HG03469 (cell line): ENCODE results near the gene KLRF1.

Experiments used
- ATAC-seq: cut with Tn5 transposase; IDR thresholded peaks from one replicate; pipeline ENCODE4 v1.9.1; 2021; ENCODE audit warnings: mild to moderate bottlenecking, moderate library complexity, moderate number of reproducible peaks; ENCODE audit not compliant: unreplicated experiment

The KLRF1 gene, protein sequence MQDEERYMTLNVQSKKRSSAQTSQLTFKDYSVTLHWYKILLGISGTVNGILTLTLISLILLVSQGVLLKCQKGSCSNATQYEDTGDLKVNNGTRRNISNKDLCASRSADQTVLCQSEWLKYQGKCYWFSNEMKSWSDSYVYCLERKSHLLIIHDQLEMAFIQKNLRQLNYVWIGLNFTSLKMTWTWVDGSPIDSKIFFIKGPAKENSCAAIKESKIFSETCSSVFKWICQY

DNA sequence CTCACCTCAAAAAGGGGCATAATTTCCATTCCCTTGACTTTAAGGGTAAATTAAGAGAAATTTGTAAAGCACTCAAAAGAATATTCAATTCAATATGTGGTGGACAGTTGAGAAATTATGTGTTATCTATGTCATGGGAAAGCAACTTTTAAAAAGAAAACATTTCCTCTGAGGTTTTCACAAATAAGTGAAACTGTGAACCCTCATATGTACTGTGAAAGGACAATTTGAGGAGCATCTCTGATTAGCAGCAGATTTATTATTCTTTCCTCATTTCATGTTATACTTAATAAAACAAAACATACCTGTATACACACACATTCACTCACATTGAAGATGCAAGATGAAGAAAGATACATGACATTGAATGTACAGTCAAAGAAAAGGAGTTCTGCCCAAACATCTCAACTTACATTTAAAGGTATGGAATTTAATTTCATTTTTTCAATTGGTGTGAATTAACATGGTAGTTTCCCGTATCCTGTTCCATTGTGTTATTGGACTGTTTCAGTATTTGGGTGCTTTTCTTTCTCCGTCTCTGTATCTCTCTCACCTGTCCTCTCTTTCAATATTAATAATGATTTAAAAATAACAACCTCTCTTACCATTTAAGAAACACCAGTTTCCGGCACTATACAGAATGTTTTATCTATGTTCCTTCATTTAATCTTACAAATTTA is at the start of gene KLRF1:
Gene KLRF1 (plus strand): TSS at position 273 of the 680 bp plus-strand sequence. CDS start 64 bp downstream, at position 337.
- no peak for ATAC-seq

DNA sequence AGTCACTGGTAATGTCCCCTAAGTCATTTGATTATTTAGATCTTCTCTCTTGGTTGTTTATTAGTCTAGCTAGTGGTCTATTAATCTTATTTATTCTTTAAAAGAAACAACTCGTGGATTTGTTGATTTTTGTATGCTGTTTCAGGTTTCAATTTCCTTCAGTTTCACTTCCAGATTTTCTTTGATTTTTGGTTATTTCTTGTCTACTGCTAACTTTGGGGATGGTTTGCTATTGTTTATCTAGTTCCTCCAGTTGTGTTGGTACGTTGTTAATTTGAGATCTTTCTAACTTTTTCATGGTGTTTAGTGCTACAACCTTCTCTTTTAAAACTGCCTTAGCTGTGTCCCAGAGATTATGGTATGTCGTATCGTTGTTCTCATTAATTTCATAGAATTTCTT is 48.1 kb upstream of the KLRF1 start:
- ATAC-seq: no peak

DNA sequence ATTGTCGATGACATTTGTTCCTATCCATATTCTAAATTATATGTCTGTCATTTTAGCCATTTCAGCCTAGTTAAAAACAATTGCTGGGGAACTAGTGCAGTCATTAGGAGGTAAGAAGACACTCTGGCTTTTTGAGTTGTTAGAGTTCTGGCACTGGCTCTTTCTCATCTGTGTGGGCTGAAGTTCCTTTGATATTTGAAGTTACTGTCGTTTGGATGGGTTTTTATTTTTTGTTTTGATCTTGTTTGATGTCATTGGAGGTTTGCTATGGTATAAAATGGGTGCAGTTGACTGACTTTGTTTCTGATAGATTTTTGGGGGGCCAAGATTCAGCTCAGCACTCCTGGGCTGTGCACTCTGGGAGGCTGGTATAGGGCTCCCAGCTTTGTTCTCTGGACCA is 45.9 kb upstream of the KLRF1 start:
- no peak for ATAC-seq

DNA sequence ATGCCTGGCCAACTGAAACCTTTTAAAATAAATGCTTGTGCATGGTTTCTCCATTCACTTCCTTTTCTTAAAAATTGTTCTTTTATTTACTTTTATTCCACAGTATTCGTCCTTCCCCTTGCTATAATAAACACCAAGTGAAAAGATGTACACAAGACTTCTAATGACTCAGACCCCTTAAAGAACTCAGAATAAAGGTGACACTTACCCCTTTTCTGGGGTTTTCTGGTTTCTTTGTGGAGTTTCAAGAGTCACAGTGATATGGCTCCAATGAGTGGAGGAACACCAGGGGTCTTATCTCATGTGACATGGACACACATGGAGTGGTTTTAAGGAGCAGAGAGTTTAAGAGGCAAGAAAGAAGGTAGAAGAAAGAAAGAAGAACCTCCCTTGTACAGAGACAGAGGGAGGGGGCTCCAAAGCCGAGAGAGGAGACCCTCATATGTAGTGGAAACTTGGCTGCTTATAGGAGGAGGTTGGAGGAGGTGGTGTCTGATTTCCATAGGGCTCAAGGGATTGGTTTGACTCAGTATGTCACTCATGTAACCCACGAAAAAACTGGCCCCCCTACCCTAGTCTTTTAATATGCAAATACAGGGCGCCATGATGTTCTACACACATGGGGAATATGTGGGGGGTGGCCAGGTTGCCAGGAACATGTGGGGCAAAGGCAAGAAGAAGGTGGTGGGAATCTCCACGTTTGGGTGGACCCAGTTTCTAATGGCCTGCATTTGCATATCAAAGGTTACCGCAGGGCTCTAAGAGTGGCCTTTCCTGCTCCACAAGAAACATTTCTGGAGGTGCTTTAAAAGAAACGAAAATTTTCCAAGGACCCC is 44.5 kb upstream of the KLRF1 start:
- no peak for ATAC-seq

DNA sequence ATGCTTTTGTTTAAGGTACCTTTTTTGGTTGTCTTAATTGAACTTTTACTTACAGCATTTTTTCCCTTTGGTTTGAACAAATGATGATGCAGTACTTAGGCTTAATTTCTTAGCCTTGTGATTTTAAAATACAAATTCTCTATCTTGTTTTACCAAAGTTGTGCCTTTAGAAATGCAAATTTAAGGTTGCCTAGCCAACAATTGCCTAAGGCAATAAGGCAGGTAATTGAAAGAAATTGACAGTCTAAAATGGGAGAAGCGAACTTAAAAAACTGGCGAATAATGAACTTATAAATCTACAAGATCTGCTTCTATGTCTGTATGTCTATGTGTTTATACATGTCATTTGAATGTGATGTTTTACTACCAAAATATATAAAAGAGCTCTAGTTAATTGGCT is 43.0 kb upstream of the KLRF1 start:
- ATAC-seq: no peak

DNA sequence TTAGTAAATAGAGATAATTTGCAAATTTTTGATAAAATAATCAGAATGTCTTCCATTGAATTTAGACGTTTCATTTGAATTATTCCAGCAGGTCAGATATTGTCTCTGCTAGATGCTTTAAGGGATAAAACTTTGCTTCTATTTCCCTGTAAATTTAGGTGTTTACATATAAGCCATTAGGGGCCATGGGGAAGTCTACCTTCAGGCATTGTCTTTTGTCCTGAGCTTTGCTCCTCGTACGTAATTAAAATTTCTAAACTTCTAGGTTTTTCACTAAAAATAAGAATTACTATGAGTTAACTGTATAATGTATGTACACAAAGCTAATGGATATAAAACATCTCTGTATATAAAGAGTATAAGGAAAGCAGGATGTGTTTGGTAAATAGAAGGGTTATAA is 42.5 kb upstream of the KLRF1 start:
- ATAC-seq: no peak

DNA sequence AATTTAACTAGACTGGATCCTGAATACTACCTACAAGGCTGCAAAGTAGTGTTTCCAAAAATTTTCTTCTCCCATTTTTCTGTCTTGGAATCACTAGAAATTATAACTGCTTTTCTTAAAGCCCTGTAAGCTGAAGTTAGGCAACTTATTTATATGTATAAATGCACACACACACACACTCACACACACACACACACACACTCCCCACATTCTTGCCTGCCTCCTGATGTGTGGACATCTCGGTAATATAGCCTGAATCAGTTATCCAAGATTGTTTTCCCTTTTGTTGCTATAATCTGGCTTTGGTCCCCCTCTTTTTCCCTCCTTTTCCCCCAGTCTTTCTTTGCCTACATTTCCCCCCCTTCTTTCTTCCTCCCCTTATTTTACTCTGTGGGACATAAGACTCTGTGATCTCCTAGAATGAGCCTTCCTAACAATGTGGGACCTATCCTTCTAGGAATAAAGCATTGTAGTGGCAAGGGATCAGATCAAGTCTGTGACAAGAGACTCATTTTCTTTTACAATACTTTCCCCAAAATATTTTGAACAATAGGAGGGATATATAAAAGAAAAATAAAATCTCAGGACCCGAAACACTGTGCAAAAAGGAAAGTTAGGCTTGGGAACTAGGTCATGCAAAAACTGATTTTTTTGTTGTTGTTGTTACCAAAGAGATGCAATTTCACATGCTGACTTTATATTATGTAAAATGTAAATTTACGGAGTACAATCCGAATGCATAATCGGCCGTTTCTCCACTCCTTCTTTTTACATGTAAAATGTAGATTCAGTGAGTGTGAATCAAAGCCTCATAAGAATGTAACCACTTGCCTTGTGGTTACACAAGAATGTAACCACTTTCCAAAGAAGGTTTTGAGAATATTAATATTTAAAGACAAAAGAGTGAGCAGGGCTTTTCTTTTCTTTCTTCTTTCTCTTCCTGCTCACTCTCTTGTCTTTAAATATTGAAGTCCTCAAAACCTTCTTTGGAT is 40.3 kb upstream of the KLRF1 start:
- no peak for ATAC-seq

DNA sequence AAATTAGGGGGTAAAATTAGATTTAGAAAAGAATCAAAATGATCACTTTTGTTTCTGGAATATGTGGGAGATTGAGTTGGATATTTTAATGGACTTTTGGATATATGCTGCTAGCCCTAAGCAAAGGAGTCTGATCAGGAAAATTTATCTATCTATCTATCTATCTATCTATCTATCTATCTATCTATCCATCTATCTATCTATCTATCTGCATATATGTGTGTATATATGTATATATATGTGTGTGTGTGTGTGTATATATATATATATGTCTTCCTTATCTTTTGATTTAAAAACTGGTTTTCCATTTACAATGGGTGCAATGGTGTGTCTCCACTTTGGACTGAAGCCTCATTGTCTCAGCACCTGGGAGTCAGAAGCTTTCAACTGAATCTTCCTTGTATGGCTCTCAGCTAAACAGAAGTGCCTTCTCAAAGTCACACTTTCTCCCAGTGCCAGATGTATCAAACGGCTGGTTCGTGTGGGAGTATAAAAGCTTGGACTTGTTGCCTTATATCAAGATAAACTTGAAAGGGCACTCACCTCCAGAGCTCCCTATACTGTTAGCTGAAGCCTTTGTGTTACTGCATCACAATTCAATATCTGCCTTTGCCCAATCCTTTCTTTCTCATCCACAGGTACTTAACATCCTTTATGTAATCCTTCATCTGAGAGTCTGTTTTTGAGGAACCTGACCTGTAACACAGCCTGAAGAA is 34.9 kb upstream of the KLRF1 start:
- ATAC-seq: no peak

DNA sequence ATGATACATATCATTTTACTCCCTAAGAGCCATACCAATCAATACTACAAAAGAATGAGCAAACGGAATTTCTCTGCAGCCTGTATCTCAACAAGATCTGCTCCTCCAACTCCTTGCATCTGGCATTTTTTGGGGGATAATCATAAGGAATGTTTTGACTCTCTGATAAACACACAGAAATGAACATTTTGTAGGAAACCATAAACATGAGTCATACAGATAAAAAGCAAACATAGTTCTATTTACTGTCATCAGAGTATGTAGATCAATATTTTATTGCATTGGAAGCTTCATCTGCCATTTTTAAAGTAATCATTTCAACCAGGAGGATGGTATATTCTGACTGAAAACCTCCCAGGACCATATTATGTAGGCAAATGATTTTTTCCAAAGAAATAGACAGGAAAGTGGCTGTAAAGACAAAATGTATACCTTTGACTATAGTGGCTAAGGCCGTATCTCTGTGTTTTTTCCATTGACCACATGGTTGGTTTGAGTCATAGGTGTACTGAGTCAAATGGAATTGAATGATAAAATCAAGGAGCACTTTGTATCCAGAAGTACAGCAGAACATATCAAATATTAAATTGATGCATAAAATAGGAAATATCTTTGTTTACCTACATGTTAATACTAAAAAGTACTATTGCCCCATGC is 34.2 kb upstream of the KLRF1 start:
- no peak for ATAC-seq

DNA sequence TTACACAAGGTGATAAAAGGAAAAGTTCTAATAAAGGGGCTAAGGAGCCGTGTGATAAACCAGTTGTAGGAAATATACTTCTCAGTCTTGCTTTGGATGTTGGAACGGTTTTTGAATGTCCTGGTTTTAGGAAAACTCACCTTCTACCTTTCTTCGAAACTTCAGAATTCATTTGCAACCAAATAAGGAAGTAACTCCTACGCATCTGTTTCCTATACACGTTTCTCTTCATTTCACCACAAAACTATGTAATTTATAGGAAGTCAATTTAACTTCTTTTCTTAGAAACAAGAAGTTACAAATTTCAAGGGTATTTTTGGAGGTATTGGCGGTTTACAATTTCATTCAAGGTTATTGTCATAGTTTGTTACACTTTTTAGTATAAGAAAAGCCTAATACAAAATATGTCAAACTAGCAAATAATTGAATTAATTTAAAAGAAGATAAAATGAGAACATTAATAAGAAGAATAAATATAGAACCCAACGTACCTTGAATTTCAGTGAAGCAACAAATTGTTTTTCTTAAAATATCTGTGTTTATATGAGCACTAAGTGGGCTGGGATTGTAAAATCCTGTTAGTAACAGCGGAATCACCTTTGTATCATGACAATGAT is 33.4 kb upstream of the KLRF1 start:
- no peak for ATAC-seq

DNA sequence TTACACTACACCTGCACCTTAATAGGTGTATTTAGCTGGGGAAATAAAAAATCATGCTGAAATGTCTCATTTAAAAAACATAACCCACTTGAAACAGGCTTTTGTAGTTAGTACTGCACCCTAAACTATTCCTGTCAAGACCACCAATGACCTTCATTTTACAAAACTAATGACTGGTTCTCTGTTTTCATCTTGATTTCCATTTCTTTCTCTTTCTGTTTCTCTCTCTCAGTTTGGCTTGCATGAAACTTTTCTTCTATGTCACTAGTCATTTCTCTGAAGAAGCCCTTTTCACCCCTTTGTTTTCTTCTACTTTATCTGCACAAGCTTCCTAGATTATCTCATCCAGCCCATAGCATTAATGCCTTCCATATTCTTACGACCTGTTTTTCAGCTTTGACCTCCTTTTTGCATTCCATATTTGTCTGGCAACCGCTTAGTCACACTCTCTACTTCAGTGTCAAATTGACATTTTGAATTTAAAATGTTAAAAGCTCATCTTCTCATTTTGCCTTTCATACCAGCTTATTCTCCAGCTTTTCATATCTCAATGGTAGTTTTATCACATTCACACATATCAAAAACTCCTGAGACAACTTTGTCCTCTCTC is 32.7 kb upstream of the KLRF1 start:
- no peak for ATAC-seq

DNA sequence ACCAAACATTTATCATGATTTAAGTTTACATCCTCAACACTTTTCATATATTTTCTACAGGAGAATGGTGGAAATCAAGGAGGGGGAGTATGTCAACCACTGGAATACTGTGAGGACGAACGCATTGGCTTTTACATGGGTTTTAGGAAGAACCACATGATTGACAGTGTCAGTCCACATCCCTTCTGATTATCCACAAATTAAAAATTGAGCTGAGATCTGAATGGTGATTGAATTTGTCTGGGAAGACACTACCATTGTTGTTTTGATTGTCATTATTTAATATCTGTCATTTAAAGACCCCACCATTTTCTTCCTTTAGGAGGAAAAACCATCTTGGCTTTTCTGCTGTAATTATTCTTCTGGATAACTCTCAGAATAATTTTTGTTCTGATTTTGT is 31.3 kb upstream of the KLRF1 start:
- ATAC-seq: no peak

DNA sequence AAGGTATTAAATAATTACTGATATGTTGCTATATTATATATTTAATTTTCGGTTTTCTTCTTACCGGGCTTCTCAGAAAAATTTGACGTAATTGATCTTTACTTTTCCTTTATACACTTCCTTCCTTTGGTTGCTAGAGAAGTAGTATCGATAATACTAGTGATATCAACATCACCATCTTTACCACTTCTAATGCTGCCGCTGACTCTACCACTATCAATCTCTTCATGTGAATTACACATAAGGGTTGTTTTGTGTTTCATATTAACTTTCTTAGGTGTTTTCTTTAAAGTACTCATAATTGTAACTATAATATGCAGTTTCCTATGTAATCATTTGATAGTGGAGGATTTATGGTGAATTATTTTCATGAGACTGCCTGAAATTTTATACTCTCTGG is 30.9 kb upstream of the KLRF1 start:
- ATAC-seq: no peak

DNA sequence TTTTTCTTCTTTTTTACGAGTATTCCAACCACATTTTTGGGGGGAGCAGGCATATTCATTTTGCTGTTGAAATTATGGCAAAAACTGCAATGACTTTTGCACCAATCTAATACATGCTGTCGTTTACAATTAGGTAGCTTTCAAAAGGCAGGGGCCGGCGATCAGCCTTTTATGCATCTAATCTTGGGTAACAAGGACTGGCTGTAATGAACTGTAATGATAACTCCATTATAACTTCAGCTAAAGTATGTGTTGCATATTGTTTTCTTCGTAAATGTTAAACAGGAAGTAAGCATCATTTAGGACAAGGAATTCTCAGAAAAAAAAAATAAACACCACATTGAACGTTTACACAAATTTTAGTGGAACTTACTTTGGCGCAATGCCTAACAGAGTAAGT is 30.3 kb upstream of the KLRF1 start:
- ATAC-seq: no peak

DNA sequence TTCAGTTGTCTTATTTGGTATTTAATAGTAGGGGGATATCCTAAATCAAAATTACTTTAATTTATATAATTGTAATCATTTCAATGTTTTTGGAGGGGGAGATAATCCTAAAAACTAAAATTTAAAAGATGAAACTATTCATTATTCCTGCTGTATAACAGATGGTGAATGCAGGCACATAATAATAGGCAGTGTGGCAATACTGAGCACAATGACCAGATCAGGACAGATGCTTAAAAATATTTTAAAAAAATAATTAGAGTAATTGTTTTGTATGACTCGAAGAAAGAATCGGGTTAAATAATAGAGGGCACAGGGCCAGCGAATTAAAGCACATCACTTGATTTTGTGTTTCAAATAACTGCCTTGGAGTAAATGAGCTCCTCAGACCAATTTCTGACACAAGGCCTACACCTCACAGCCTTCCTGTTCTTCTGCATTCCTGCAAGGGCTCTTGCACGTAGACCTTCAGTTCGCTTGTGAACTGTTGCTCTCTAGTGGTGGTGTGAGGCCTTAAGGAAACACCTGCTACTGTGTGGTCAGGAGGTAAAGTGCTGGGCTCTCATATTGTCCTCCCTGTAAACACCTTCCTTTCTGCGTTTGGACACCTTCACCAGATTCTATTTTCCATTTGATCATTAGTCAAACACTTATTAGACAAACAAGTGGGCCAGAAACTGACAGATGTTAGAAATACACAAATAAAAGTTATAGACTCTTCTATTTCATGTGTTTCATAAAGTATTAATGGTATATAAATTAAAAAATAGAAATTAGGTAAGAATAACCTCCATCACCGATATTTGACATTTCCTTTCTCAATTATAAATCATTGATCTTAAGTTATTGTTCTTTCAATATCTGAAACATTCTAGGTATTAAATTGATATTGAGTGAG is 29.3 kb upstream of the KLRF1 start:
- peak; percentile 86 for ATAC-seq

DNA sequence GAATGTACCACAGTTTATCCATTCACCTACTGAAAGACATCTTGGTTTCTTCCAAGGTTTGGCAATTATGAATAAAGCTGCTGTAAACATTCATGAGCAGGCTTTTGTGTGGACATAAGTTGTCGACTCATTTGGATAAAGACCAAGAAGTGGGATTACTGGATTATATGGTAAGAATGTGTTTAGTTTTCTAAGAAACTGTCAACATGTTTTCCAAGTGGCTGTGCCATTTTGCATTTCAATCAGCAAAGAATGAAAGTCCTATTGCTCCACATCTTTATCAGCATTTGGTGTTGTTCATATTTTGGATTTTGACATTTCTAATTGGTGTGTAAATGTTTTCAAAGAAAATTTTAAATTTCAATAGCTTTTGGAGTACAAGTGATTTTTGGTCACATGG is 27.3 kb upstream of the KLRF1 start:
- no peak for ATAC-seq

DNA sequence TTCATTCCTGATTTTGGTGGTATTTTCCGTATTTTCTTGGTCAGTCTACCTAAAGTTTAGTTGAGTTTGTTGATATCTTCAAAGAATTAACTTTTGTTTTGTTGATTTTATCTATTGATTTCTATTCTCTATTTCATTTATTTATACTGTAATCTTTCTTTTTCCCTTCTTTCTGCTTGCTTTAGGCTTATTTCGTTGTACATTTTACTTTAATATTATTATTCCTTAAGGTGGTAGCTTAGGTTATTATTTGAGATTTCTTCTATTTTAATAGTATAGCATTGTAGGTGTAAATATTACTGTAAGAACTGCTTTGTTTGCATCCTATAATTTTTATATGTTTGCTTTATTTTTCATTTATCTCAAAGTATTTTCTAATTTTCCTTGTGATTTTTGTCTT is 21.4 kb upstream of the KLRF1 start:
- ATAC-seq: no peak

DNA sequence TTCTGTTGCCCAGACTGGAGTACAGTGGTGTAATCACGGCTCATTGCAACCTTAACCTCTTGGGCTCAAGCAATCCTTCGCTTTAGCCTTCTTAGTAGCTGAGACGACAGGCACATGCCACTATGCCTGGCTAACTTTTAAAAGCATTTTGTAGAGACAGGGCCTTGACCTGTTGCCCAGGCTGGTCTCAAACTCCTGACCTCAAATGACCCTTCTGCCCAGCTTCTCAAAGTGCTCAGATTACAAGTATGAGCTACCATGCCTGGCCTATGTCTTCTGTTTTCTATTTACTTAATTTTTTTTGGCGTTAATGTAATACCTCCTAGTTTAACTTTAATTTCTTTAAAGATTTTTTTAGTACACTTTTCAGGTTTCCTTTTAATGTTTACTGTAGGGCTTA is 20.6 kb upstream of the KLRF1 start:
- no peak for ATAC-seq
